ENCODE results near the gene CCDC201.

DNA sequence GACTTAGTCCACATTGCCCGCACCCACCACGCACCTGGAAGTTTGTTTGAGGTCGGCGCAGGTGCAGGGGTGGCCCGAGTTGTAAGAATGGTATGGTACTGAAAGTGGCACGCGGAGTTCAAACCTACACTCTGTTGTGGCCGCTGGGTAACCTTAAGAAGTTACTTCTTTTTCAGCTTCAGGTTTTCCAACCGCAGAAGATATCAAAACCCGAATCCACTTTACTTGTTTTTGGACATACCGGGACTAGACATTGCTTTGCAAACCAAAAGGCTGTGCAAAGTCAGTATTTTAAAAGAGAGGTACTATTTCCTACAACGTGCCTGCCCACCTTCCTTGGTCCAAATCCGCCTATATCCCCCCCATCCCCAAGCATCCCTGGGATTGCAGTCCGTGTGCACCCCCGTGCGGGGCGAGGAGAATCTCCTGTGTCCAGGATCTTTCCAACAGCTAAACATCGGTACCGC is 47.1 kb upstream of the CCDC201 start:
- TF ChIP-seq, protein P1, sequence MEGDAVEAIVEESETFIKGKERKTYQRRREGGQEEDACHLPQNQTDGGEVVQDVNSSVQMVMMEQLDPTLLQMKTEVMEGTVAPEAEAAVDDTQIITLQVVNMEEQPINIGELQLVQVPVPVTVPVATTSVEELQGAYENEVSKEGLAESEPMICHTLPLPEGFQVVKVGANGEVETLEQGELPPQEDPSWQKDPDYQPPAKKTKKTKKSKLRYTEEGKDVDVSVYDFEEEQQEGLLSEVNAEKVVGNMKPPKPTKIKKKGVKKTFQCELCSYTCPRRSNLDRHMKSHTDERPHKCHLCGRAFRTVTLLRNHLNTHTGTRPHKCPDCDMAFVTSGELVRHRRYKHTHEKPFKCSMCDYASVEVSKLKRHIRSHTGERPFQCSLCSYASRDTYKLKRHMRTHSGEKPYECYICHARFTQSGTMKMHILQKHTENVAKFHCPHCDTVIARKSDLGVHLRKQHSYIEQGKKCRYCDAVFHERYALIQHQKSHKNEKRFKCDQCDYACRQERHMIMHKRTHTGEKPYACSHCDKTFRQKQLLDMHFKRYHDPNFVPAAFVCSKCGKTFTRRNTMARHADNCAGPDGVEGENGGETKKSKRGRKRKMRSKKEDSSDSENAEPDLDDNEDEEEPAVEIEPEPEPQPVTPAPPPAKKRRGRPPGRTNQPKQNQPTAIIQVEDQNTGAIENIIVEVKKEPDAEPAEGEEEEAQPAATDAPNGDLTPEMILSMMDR (IDR thresholded peaks at IDR 0.05), result no peak
- TF ChIP-seq EP300 (IDR thresholded peaks at IDR 0.05), result no peak
